ENCODE data around the gene PPP1R8. TPM values are rescaled to one million over a fixed set of nuclear protein-coding genes. Genes with fewer than 3 reads are reported as not detected.
"Not testable (repeated sequence)": the region's sequence is repeated elsewhere in the genome, so short reads cannot be mapped to it uniquely, and the experiment has no call there.

The PPP1R8 gene
- total RNA-seq, 1 experiment from 2014 or later = 57.2 TPM

GRCh38 chr1:27868932-27869718 is 38.5 kb downstream of the PPP1R8 start:
- DNase-seq (ENCODE audit: extremely low read depth, low read depth) = no peak

DNA sequence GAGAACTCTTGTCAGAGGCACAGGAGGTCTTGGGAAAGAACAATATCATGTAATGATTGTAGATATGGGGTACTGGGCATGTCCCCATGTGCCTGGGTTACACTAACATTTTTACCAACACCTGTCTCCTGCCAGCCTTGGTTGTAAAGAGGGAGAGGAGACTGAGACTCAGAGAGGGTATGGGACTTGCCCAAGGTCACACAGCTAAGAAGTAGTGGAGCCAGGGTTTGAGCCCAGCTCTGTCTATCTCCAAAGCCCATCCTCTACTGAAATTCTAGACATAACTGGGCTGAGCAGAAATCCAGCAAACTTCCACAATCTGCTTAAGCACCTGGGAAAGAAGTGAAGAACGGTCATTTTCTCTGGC is 39.1 kb downstream of the PPP1R8 start:
- DNase-seq (ENCODE audit: extremely low read depth, low read depth) = no peak

- DNase-seq (ENCODE audit: extremely low read depth, low read depth) = not testable (repeated sequence)
Observed at GRCh38 chr1:27871076-27871475, 40.5 kb downstream of the PPP1R8 start.

- no peak for DNase-seq (ENCODE audit: extremely low read depth, low read depth)
Observed at GRCh38 chr1:27872059-27872801, 41.6 kb downstream of the PPP1R8 start, which contains the start of gene THEMIS2. Gene THEMIS2, plus strand, starts transcription at chr1:27872544. Its CDS starts 28 bp downstream, at chr1:27872572.

- DNase-seq (ENCODE audit: extremely low read depth, low read depth) = no peak
Observed at GRCh38 chr1:27872802-27873551, 42.4 kb downstream of the PPP1R8 start.

- DNase-seq (ENCODE audit: extremely low read depth, low read depth) = no peak
Observed at GRCh38 chr1:27873671-27874384, 43.2 kb downstream of the PPP1R8 start.

- DNase-seq (ENCODE audit: extremely low read depth, low read depth) = no peak
Observed at GRCh38 chr1:27876341-27877114, 45.9 kb downstream of the PPP1R8 start.

- DNase-seq (ENCODE audit: extremely low read depth, low read depth) = no peak
Observed at GRCh38 chr1:27877115-27877416, 46.5 kb downstream of the PPP1R8 start.

GRCh38 chr1:27878039-27878438 is 47.5 kb downstream of the PPP1R8 start:
- no peak for DNase-seq (ENCODE audit: extremely low read depth, low read depth)

GRCh38 chr1:27878787-27879335 is 48.3 kb downstream of the PPP1R8 start:
- DNase-seq (ENCODE audit: extremely low read depth, low read depth) = no peak

- DNase-seq (ENCODE audit: extremely low read depth, low read depth) = no peak
Observed at GRCh38 chr1:27879374-27880082, 48.9 kb downstream of the PPP1R8 start.

DNA sequence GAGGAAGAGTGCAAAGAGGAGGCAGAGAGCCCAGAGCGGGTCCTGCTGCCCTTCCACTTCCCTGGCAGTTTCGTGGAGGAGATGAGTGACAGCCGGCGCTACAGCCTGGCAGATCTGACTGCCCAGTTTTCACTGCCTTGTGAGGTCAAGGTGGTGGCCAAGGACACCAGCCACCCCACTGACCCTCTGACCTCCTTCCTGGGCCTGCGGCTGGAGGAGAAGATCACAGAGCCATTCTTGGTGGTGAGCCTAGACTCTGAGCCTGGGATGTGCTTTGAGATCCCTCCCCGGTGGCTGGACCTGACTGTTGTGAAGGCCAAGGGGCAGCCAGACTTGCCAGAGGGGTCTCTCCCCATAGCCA is 51.9 kb downstream of the PPP1R8 start:
- no peak for DNase-seq (ENCODE audit: extremely low read depth, low read depth)

DNA sequence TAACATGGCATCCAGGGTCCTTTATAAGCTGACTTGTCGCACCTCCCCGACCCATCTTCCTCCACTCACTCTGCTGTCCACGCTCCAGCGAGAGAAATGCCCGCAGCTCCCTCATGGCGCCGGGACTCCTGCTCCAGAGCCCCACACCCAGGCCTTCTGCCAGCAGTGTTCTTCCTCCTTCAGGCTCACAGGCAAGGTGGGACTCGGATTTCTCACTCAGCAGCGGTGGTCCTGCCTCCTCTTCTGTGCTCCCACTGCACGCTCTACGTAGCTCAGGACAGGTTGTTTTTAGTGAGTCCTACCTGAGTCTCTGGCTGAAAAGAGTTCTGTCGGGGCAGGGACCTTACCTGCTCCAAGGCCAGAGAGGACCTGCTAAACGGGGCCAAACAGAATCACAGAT is 53.0 kb downstream of the PPP1R8 start:
- no peak for DNase-seq (ENCODE audit: extremely low read depth, low read depth)

DNA sequence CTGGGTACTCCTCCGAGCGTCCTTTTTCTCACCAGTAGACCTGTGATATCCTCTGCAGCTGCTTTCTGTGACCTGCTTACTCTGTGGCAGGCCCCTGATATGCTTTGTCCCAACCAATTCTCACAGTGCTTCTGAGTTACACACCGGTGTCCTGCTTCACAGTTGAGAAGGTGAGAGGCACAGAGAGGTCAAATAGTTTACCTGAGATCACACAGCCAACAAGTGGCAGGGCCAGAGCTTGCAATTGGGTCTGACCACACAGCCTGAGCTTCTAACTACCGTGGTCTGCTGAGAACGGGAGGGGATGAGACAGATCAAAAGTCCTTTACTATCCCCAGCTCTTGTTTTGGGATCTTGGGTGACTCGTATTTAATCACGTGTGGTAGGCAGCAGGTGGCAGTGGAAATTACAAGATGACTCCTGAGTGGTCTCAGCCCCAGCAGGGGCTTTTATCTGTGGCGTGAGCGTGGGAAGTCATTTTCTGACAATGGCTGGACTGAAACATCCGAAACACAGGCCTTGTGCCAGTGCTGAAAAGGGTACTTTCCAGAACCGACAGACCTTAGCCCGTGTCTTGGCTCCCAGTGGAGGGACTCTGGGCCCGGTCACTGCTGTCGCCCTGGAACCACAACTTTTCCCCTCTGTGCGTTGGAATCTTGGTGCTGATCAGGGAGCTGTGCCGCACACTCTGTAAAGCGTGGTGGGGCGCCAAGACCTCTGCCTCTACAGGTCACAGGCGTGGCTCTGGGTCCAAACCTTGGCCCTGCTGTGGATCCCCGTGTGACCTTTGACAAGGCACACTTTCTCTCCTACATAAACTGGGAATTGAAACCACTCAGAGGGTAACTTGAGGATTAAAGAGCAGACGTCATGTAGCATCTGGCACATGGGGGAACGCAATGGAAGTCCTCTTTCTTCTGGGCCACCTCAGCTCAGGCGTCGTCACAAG is 53.7 kb downstream of the PPP1R8 start:
- no peak for DNase-seq (ENCODE audit: extremely low read depth, low read depth)

DNA sequence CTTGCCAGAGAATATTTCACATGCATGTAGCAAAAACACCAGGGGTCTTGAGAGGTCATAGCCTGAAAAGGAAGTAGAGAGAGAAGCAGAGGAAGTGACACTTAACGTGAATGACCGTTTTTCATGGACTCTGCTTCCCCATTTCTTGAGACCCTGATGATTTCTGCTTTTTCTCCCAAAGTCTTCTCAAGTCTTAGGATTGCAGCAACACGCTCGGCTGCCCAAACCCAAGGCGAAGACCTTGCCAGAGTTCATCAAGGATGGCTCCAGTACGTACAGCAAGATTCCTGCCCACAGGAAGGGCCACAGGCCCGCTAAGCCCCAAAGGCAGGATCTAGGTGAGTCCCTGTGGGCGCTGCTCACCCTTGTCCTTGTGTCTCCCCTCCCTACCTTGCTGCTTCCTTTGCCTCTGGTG is 54.5 kb downstream of the PPP1R8 start:
- no peak for DNase-seq (ENCODE audit: extremely low read depth, low read depth)

DNA sequence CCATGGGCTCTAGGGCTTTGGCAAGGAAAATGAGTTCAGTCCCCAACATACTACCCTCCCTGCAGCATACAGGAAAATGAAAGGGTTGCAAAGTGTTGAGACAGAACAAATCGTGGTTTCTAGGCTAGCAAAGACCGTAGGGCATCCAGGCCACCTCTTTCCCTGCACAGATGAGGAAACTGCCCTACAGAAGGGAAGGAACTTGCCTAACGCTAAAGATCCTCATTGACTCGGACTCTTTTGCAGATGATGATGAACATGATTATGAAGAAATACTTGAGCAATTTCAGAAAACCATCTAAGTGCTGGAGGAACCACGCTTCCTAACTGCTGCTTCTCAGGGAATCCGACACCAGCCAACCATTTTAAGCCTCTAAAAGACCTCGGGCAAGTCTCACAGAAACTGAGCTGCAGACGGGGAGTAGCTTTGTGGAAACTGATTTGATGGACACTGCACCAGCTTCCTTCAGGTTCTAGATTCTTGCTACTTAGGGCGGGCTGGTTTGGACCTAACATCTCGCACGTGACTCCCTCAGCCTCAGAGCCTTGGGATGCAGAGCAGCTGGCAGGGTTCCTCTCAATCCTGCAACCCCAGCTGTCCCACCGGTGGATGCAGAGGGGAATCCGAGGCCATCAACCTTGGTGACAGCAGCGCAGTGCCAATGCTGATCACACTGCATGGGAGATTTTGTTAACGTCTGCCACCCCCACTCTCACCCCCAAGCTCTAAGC is 55.2 kb downstream of the PPP1R8 start:
- no peak for DNase-seq (ENCODE audit: extremely low read depth, low read depth)

- no peak for DNase-seq (ENCODE audit: extremely low read depth, low read depth)
Observed at GRCh38 chr1:27886353-27886679, 55.7 kb downstream of the PPP1R8 start.

DNA sequence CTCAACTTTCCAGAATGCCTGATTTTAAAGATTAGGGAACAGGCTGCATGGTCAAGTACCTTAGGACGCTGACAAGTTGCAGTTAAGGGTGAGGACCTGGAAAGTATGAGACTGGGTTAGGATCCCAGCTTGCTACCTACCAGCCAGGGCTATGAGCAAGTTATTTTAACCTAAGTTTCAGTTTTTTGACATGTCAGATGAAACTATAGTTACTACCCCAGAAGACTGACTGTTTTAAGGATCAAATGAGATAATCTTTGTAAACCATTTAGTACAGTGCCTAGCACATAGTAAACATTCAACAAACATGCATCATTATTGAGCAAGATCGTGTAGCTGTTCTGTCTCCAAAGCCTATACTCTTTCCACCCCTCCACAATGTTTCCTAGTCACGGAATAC is 56.2 kb downstream of the PPP1R8 start:
- DNase-seq (ENCODE audit: extremely low read depth, low read depth) = no peak
